A549 (cell line): ENCODE measurements around the gene DOCK7. TPM values are rescaled to one million over a fixed set of nuclear protein-coding genes. Genes with fewer than 3 reads are reported as not detected.

Experiments used
- ATAC-seq, 2 experiments: fragments of 200-7000 bp in 1 of 2; fragments of >200 bp in 1 of 2; cut with Nextera tagmentation in 1 of 2; cut with Tn5 transposase in 1 of 2; 3 replicates each; pipeline versions ENCODE4 v1.8.0 to v1.9.1; 2018 to 2020; ENCODE audit warnings: mild to moderate bottlenecking in 1 of 2, moderate library complexity in 1 of 2
- CTCF ChIA-PET: fragments of 300-600 bp; sonication (Branson Sonifier 250); formaldehyde crosslinking; extraction: SDS; loops from one replicate; lab custom pipeline; 2021; ENCODE audit warnings: antibody characterized with exemption, inconsistent platforms; lab: Yijun Ruan, JAX
- POLR2A ChIA-PET: fragments of 350-600 bp; formaldehyde crosslinking; extraction: SDS; loops from one replicate; lab custom pipeline; 2021; ENCODE audit warnings: antibody characterized with exemption, inconsistent platforms; lab: Yijun Ruan, JAX
- DNase-seq, 2 experiments: peaks; one replicate each; pipeline versions ENCODE4 v3.0.0 to v3.0.0-alpha.2; 2011 to 2016; ENCODE audit warnings: low read depth in 1 of 2, low spot score in 1 of 2
- FAIRE-seq: peaks from 2 replicates; lab custom pipeline; 2011; peaks lifted over from hg19 to GRCh38; lab: Jason Lieb, UNC
- H3K27ac ChIP-seq, 2 experiments: fragments of >200 bp; sonication (Bioruptor Twin); formaldehyde crosslinking; 3 replicates each; pipeline ENCODE4 v1.5.1; 2016 to 2017
- H3K4me1 ChIP-seq: fragments of >200 bp; sonication (Bioruptor Twin); formaldehyde crosslinking; 3 replicates; pipeline ENCODE4 v1.6.1; 2016
- H3K4me2 ChIP-seq: fragments of >200 bp; sonication (Bioruptor Twin); formaldehyde crosslinking; 3 replicates; pipeline ENCODE4 v1.6.1; 2016
- H3K4me3 ChIP-seq: fragments of >200 bp; sonication (Bioruptor Twin); formaldehyde crosslinking; 3 replicates; pipeline ENCODE4 v1.5.1; 2016
- H3K9me3 ChIP-seq: fragments of >200 bp; sonication (Bioruptor Twin); formaldehyde crosslinking; 3 replicates; pipeline ENCODE4 v1.6.1; 2016
- CBX8 ChIP-seq: fragments of 200-600 bp; sonication (generic); IDR thresholded peaks from 2 replicates; pipeline ENCODE4 v1.6.1; 2016
- CEBPB ChIP-seq, 2 experiments: fragments of >200 bp in 1 of 2; sonication (Bioruptor Twin) in 1 of 2; formaldehyde crosslinking in 1 of 2; IDR thresholded peaks; 2 replicates each; pipeline ENCODE4 v1.6.1; 2012 to 2016
- CHD2 ChIP-seq: fragments of 150-350 bp; IDR thresholded peaks from 2 replicates; pipeline ENCODE4 v1.6.1; 2014; ENCODE audit warnings: low read length; ENCODE audit not compliant: partially characterized antibody
- CHD4 ChIP-seq: fragments of 200-600 bp; sonication (generic); IDR thresholded peaks from 2 replicates; pipeline ENCODE4 v1.6.1; 2016; ENCODE audit warnings: antibody characterized with exemption, mild to moderate bottlenecking, borderline replicate concordance
- EHF ChIP-seq: fragments of 250-450 bp; sonication (Bioruptor Pico); IDR thresholded peaks from 2 replicates; pipeline ENCODE4 v1.5.0; 2020; ENCODE audit warnings: mild to moderate bottlenecking
- EHMT2 ChIP-seq: fragments of 200-600 bp; sonication (generic); IDR thresholded peaks from 2 replicates; pipeline ENCODE4 v1.6.1; 2016; ENCODE audit warnings: antibody characterized with exemption, low read depth, mild to moderate bottlenecking, moderate library complexity
- ESRRA ChIP-seq: fragments of 150-350 bp; IDR thresholded peaks from 2 replicates; pipeline ENCODE4 v1.6.1; 2014; ENCODE audit warnings: mild to moderate bottlenecking, low read length, borderline replicate concordance
- FOSB ChIP-seq: fragments of 250-450 bp; sonication (Bioruptor Pico); IDR thresholded peaks from 2 replicates; pipeline ENCODE4 v1.5.0; 2020; ENCODE audit warnings: mild to moderate bottlenecking, moderate library complexity
- FOXS1 ChIP-seq: fragments of 250-450 bp; sonication (Bioruptor Pico); IDR thresholded peaks from 2 replicates; pipeline ENCODE4 v1.5.0; 2020; ENCODE audit warnings: mild to moderate bottlenecking, moderate library complexity
- HEYL ChIP-seq: fragments of 250-450 bp; sonication (Bioruptor Pico); IDR thresholded peaks from 2 replicates; pipeline ENCODE4 v1.8.0; 2021; ENCODE audit warnings: mild to moderate bottlenecking, moderate library complexity
- HOXA7 ChIP-seq: fragments of 250-450 bp; sonication (Bioruptor Pico); IDR thresholded peaks from 2 replicates; pipeline ENCODE4 v1.5.0; 2020; ENCODE audit warnings: mild to moderate bottlenecking, moderate library complexity
- JUN ChIP-seq, 2 experiments: fragments of >200 bp; sonication (Bioruptor Twin); formaldehyde crosslinking; IDR thresholded peaks; 2 replicates in 1 of 2; 3 replicates in 1 of 2; pipeline ENCODE4 v1.6.1; 2016 to 2017
- KDM5A ChIP-seq: fragments of 200-600 bp; sonication (generic); IDR thresholded peaks from 2 replicates; pipeline ENCODE4 v1.6.1; 2016; ENCODE audit warnings: antibody characterized with exemption, mild to moderate bottlenecking
- MYC ChIP-seq: IDR thresholded peaks from 2 replicates; pipeline ENCODE4 v1.6.1; 2012; ENCODE audit warnings: mild to moderate bottlenecking, inconsistent platforms, low read length, improper control_type of control experiment, borderline replicate concordance
- NFE2L2 ChIP-seq: fragments of 150-350 bp; conservative IDR thresholded peaks from 2 replicates; pipeline ENCODE4 v1.6.1; 2014; ENCODE audit warnings: low read length
- NPAS2 ChIP-seq: fragments of 250-450 bp; sonication (Bioruptor Pico); IDR thresholded peaks from 2 replicates; pipeline ENCODE4 v1.8.0; 2022; ENCODE audit warnings: mild to moderate bottlenecking, moderate library complexity, borderline replicate concordance
- NR3C1 ChIP-seq: fragments of >200 bp; sonication (Bioruptor Twin); formaldehyde crosslinking; IDR thresholded peaks from 3 replicates; pipeline ENCODE4 v1.6.1; 2017
- POLR2AphosphoS2 ChIP-seq: conservative IDR thresholded peaks from 2 replicates; pipeline ENCODE4 v1.6.1; 2012; ENCODE audit warnings: low read length, improper control_type of control experiment, inconsistent platforms
- RFX5 ChIP-seq: fragments of 450-650 bp; IDR thresholded peaks from 2 replicates; pipeline ENCODE4 v1.7.1; 2014; ENCODE audit warnings: antibody characterized with exemption, mild to moderate bottlenecking, moderate library complexity
- SMC3 ChIP-seq: fragments of >200 bp; sonication (Bioruptor Twin); formaldehyde crosslinking; IDR thresholded peaks from 3 replicates; pipeline ENCODE4 v1.6.1; 2018; ENCODE audit warnings: inconsistent platforms
- SREBF2 ChIP-seq: fragments of 450-650 bp; IDR thresholded peaks from 2 replicates; pipeline ENCODE4 v1.6.1; 2014; ENCODE audit warnings: mild to moderate bottlenecking, moderate library complexity
- ZFP36 ChIP-seq: fragments of 450-650 bp; IDR thresholded peaks from 2 replicates; pipeline ENCODE4 v1.6.1; 2014; ENCODE audit warnings: borderline replicate concordance; ENCODE audit not compliant: partially characterized antibody
- ZNF302 ChIP-seq: fragments of 250-450 bp; sonication (Bioruptor Pico); IDR thresholded peaks from 2 replicates; pipeline ENCODE4 v1.9.0; 2021; ENCODE audit warnings: inconsistent platforms, mild to moderate bottlenecking, moderate library complexity
- ZSCAN20 ChIP-seq: fragments of 250-450 bp; sonication (Bioruptor Pico); IDR thresholded peaks from 2 replicates; pipeline ENCODE4 v1.8.0; 2022; ENCODE audit warnings: mild to moderate bottlenecking, moderate library complexity
- WGBS: methylation state at CpG from one replicate; pipeline ENCODE4 v1.1.6; 2017; ENCODE audit errors: missing lambda C conversion rate; 5-methylcytosine and 5-hydroxymethylcytosine counted together
- polyA plus RNA-seq, 4 experiments: library from polyadenylated mRNA; depleted of rRNA in 3 of 4; stranded (reverse); fragments of >200 nt; fragmentation: RNase III in 1 of 4; extraction: RNeasy Plus Mini Kit Qiagen cat#74134 plus additional on column Dnase treatment in 1 of 4; gene quantifications; 2 replicates in 3 of 4; 3 replicates in 1 of 4; pipeline ENCODE4 v1.2.3, GENCODE V29; 2011 to 2017
- TF ChIP-seq, protein P1 (sequence below): fragments of 450-650 bp; IDR thresholded peaks from 2 replicates; pipeline ENCODE4 v1.6.1; 2014; ENCODE audit warnings: antibody characterized with exemption
- TF ChIP-seq, protein P2 (sequence below): IDR thresholded peaks from 2 replicates; pipeline ENCODE4 v1.6.1; 2012
- TF ChIP-seq, protein P3 (sequence below): fragments of 200-600 bp; sonication (generic); IDR thresholded peaks from 2 replicates; pipeline ENCODE4 v1.6.1; 2016; ENCODE audit warnings: antibody characterized with exemption, mild to moderate bottlenecking, moderate library complexity
- TF ChIP-seq, protein P4 (sequence below): fragments of 250-450 bp; sonication (Bioruptor Pico); IDR thresholded peaks from 2 replicates; pipeline ENCODE4 v1.5.0; 2021; ENCODE audit warnings: mild to moderate bottlenecking, moderate library complexity, borderline replicate concordance

The DOCK7 gene
- polyA plus RNA-seq, 2 of the 4 experiments (the other 2 are of a cell fraction): 25.5 to 33.3 TPM

DNA sequence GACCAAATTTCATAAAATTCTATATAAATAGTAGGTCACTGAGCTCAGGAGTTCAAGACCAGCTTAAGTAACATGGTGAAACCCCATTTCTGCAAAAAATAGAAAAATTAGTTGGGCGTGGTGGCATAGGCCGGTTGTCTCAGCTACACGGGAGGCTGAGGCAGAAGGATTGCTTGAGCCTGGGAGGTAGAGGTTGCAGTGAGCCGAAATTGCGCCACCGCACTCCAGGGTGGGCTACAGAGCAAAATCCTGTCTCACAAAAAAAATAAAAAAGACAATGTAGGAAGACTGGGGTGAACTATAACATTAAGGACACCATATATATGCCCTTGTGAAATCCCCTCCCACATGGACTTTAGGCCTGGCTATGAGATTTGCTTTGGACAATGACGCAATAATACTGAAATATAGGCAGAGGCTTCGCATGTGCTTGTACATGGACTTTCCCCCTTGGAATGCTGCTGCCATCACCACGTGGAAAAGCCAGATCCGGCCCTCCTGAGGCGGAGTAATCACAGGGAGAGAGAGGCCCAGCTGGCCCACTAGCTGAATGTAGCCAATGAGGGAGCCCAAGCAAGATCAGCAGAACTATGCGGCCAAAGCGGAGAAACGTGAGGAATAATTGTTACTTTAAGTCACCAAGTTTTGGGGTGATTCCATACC lies 264.5 kb downstream of the DOCK7 start:
- H3K4me2 ChIP-seq: no peak overlapping the region
- CTCF ChIA-PET: interaction anchor here (1.4 to 2.4 kb wide), 3 partner anchors 13 to 248 kb away, joined by 4 to 9 read pairs (median 5); no protein-coding TSS in a partner anchor
- DNase-seq (peak in 1 of 2 experiments; percentile 29), ATAC-seq (no peak), FAIRE-seq (no peak)
- H3K4me1 ChIP-seq: peaks cover 9% of the 10 kb centered on the region; the same call in 2 of the 3 replicates
- TF ChIP-seq ESRRA (no peak), NFE2L2 (no peak), RFX5 (no peak), KDM5A (no peak), CHD4 (no peak), NPAS2 (CRISPR knock-in tag) (no peak), EHMT2 (no peak), ZSCAN20 (CRISPR knock-in tag) (no peak)
- TF ChIP-seq, protein P1, sequence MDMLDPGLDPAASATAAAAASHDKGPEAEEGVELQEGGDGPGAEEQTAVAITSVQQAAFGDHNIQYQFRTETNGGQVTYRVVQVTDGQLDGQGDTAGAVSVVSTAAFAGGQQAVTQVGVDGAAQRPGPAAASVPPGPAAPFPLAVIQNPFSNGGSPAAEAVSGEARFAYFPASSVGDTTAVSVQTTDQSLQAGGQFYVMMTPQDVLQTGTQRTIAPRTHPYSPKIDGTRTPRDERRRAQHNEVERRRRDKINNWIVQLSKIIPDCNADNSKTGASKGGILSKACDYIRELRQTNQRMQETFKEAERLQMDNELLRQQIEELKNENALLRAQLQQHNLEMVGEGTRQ: no peak
- TF ChIP-seq, protein P2, sequence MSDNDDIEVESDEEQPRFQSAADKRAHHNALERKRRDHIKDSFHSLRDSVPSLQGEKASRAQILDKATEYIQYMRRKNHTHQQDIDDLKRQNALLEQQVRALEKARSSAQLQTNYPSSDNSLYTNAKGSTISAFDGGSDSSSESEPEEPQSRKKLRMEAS: no peak
- H3K27ac ChIP-seq: no peak overlapping the region
- POLR2A ChIA-PET: no interaction called here
- no peaks in the 10 kb centered on the region for H3K9me3 ChIP-seq
- H3K4me3 ChIP-seq: no peak overlapping the region
- WGBS: 85% methylated on average over 14 of the region's 14 CpGs

DNA sequence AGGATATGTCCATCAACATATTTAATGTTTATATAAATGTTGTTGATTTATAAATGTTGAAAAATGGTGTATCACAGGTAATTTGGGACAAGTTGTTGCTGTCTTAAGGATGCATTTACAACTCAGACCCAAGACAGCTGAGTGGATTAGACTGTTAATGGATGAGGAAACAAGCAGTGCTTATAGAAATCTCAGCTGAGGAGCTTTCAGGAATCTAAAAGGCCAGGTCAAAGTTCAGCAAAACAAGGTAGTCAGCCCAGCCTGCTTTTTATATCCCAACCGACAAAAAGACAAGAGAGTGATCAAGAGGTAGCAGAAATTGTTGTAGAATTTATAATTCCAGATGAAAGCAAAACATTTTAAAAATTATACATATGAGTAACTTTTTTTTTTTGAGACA lies 268.0 kb downstream of the DOCK7 start:
- 50% methylated on average over 1 of the region's 1 CpG for WGBS
- H3K4me1 ChIP-seq: peaks cover 9% of the 10 kb centered on the region; the same call in 2 of the 3 replicates
- no peak for TF ChIP-seq CBX8
- no peak for TF ChIP-seq HEYL (CRISPR knock-in tag)
- no peak for TF ChIP-seq MYC
- TF ChIP-seq CEBPB (IDR thresholded peaks at IDR 0.05): no peak
- TF ChIP-seq ZNF302 (CRISPR knock-in tag): no peak
- no peak for TF ChIP-seq ZSCAN20 (CRISPR knock-in tag)
- no peak for TF ChIP-seq FOSB (CRISPR knock-in tag)
- TF ChIP-seq EHMT2: no peak
- TF ChIP-seq EHF (CRISPR knock-in tag): no peak
- TF ChIP-seq NR3C1: no peak
- TF ChIP-seq, all 56 proteins: peak for 0
- ATAC-seq (no peak), DNase-seq (no peak), FAIRE-seq (no peak)
- no peaks in the 10 kb centered on the region for H3K9me3 ChIP-seq
- CTCF ChIA-PET: no interaction called here
- no peak overlapping the region for H3K27ac ChIP-seq
- no peak overlapping the region for H3K4me2 ChIP-seq
- no peak overlapping the region for H3K4me3 ChIP-seq
- POLR2A ChIA-PET: no interaction called here

DNA sequence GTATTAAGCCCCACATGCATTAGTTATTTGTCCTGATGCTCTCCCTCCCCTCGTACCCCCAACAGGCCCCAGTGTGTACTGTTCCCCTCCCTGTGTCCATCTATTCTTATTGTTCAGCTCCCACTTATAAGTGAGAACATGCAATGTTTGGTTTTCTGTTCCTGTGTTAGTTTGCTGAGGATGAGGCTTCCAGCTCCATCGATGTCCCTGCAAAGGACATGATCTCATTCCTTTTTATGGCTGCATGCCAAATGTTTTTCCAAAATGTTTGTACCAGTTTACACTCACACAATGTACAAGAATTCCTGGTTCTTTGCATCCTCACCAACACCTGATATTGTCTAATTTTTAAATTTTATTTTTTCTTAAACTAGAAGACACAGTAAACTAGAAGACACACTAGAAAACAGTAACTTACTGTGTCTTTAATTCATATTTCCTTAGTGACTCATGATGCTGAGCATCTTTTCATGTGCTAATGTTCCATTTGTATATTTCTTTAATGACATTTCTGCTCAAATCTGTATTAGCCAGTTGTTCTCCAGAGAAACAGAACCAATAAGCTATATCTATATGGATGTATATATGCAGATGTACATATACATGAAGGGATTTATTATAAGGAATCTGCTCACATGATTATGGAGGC lies 270.7 kb downstream of the DOCK7 start:
- POLR2A ChIA-PET: no interaction called here
- DNase-seq (no peak), FAIRE-seq (no peak), ATAC-seq (no peak)
- WGBS: 17% methylated on average over 2 of the region's 2 CpGs
- no peak overlapping the region for H3K4me3 ChIP-seq
- no peaks in the 10 kb centered on the region for H3K4me1 ChIP-seq
- no peaks in the 10 kb centered on the region for H3K9me3 ChIP-seq
- no peak overlapping the region for H3K27ac ChIP-seq
- no peak overlapping the region for H3K4me2 ChIP-seq
- CTCF ChIA-PET: interaction anchor here (1.5 to 2.4 kb wide), 4 partner anchors 10 to 329 kb away, joined by 3 to 12 read pairs (median 6); no protein-coding TSS in a partner anchor
- TF ChIP-seq, protein P3, sequence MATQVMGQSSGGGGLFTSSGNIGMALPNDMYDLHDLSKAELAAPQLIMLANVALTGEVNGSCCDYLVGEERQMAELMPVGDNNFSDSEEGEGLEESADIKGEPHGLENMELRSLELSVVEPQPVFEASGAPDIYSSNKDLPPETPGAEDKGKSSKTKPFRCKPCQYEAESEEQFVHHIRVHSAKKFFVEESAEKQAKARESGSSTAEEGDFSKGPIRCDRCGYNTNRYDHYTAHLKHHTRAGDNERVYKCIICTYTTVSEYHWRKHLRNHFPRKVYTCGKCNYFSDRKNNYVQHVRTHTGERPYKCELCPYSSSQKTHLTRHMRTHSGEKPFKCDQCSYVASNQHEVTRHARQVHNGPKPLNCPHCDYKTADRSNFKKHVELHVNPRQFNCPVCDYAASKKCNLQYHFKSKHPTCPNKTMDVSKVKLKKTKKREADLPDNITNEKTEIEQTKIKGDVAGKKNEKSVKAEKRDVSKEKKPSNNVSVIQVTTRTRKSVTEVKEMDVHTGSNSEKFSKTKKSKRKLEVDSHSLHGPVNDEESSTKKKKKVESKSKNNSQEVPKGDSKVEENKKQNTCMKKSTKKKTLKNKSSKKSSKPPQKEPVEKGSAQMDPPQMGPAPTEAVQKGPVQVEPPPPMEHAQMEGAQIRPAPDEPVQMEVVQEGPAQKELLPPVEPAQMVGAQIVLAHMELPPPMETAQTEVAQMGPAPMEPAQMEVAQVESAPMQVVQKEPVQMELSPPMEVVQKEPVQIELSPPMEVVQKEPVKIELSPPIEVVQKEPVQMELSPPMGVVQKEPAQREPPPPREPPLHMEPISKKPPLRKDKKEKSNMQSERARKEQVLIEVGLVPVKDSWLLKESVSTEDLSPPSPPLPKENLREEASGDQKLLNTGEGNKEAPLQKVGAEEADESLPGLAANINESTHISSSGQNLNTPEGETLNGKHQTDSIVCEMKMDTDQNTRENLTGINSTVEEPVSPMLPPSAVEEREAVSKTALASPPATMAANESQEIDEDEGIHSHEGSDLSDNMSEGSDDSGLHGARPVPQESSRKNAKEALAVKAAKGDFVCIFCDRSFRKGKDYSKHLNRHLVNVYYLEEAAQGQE: no peak
- no peak for TF ChIP-seq FOXS1 (CRISPR knock-in tag)
- no peak for TF ChIP-seq JUN (IDR thresholded peaks at IDR 0.05)
- TF ChIP-seq SMC3: no peak
- TF ChIP-seq CHD2: no peak
- TF ChIP-seq SREBF2: no peak
- no peak for TF ChIP-seq ZFP36
- no peak for TF ChIP-seq CHD4
- no peak for TF ChIP-seq NPAS2 (CRISPR knock-in tag)
- TF ChIP-seq MYC: no peak
- TF ChIP-seq, protein P4, sequence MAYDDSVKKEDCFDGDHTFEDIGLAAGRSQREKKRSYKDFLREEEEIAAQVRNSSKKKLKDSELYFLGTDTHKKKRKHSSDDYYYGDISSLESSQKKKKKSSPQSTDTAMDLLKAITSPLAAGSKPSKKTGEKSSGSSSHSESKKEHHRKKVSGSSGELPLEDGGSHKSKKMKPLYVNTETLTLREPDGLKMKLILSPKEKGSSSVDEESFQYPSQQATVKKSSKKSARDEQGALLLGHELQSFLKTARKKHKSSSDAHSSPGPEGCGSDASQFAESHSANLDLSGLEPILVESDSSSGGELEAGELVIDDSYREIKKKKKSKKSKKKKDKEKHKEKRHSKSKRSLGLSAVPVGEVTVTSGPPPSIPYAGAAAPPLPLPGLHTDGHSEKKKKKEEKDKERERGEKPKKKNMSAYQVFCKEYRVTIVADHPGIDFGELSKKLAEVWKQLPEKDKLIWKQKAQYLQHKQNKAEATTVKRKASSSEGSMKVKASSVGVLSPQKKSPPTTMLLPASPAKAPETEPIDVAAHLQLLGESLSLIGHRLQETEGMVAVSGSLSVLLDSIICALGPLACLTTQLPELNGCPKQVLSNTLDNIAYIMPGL: no peak
- no peak for TF ChIP-seq HOXA7 (CRISPR knock-in tag)
- TF ChIP-seq POLR2AphosphoS2: no peak
